NCI-H128 (cell line): ENCODE results near the gene MEIS1.

Experiments used
- DNase-seq: peaks from one replicate; lab custom pipeline; 2025; ENCODE audit not compliant: unreplicated experiment; lab: John Stamatoyannopoulos, UW

Gene MEIS1

DNA sequence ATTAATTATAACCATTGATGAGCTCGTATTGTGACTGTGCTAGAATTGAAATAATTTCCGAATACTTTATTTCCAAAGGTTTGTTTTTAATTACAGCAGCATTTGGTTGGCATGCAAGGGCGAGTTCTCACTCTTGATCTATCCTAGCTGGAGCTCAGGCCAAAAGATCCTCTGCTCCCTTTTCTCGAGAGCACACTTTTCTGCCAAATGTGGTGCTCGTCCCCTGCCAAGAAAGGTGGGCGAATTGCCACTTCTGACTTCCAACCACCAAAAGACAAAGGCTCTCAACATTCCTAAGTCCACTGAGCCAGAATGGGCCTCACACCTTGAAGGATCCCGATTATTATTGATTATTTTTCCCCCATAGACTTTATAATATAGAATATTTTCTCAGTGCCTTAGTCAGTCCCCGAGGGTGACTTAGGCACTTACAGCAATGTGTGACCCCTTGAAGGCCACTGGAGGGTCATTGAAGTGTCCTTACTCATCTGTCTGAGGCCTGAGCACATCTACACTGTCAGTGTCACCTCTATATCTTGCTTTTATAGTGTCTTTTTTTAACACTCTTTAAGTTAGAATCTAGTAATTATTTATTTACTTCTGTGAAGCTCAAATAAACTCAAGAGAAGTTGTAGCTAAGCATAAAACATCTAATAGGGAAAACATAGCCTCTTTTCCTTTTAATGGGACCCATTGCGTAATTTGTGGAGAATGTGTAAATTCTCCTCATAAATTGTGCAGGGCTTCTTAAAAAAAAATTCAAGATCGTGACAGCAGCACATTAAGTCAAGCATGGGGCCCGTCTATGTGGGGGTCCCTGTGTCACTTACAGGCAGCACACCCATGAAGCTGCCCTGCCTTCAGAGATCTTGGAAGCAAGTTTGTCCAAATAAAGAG lies 98.3 kb downstream of the MEIS1 start:
- DNase-seq: no peak

DNA sequence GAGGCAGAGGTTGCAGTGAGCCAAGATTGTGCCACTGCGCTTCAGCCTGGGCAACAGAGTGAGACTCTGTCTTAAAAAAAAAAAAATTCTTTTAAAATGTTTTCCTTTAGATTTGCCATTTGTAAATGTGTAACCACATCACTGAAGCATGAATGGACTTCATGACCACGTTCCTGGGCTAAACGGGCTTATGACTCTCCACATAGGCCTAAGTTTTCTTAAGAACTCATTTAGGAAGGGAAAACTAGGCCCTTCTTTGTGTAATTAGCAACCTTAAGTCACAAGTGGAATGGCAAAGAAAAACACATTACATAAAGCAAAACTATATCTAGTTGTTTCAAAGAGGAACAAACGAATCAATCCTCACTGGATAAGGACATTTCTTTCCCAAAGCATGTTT lies 99.5 kb downstream of the MEIS1 start:
- no peak for DNase-seq

DNA sequence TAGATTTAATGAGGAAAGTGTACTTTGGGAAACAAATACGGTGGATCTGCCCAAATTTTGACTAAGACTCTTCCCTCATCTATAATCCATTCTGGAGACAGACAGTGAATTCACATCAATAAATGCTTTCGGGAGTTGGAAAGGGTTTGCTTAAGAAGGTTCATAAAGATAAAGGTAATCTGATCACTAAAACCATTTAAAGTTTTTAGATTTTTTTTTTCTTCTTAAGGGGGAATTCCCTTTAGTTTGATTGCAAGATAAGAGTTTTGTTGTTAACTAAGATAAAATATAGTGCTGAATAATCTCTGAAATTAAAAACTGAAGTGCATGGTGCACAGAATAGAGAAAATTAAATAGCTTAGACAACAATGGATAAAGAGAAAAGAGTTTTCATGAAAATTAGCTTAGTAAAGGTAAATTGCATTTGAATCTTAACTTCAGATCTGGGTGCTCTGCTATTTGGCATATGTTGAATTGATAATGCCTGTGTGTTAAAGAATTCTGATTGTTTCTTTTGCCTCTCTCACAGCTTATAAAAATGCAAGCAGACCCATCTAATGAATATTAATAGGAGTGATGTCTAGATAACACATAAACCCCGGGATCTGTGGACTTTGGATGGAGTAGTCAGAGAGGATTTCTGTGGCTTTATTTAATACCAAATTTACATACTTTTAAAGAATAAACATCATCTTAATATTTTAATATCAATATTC lies 100.8 kb downstream of the MEIS1 start:
- DNase-seq: no peak

DNA sequence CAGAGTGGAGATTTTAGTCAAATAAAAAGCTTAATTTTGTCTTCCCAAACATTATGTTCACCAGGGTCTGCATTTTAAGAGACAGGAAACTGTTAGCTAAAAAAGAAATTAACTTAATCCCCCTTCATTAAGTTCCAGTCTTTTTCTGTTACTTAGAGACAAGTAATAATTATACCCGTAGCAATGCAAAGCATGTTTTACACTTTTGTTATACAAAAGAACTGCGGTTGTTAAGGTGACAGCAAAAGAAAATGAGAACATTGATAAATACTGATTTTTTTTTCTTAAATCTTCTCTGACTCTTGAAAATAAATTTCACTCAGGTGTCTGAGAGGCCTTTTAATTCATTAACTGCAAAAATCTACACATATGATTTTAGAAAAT lies 101.4 kb downstream of the MEIS1 start:
- no peak for DNase-seq

- DNase-seq: no peak
Measured at GRCh38 chr2:66536997-66537396, 102.1 kb downstream of the MEIS1 start.

- no peak for DNase-seq
Measured at GRCh38 chr2:66538291-66538690, 103.4 kb downstream of the MEIS1 start.

DNA sequence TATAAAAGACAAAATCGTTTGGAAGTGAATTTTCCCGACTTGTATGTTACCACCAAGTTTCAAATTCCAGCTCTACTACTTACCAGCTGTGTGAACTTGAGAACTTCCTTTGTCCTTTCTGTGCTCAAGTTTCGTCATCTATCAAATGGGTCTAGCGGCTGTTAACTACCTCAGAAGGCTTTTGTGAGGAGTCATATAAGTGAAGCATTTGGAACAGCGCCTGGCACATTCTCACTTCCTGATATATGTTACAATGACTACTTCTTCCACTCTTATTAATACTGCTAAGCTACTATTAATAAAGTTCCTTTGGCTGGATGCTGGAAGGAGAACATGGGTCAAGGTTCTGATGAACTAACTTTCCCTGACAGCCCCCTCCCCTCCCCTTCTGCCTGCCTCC lies 104.5 kb downstream of the MEIS1 start:
- no peak for DNase-seq

GRCh38 chr2:66541646-66542045 lies 106.7 kb downstream of the MEIS1 start:
- no peak for DNase-seq

DNA sequence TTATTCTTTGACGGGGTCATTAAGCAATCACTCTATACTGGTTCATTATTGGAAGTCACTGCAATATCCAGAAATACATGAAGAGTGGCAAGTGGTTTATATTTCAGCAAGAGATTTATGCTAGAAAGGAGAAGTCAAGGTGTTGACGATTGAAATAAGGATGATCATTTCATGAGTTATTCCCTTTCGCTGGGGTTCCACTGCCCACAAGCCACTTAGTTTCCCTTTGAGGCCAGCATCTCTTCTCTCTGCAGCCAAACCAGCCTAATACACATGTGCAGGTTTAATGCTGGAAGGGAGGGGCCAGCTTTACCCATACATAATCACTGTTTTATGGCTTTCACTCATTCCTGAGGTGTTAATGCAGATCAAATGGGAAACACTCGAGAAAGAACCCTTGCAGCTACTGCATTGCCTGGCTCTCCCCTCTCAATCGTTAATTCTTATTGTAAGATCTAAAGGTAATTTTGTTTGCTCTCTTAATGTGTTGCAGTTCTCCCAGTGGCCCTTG lies 108.4 kb downstream of the MEIS1 start:
- DNase-seq: no peak

DNA sequence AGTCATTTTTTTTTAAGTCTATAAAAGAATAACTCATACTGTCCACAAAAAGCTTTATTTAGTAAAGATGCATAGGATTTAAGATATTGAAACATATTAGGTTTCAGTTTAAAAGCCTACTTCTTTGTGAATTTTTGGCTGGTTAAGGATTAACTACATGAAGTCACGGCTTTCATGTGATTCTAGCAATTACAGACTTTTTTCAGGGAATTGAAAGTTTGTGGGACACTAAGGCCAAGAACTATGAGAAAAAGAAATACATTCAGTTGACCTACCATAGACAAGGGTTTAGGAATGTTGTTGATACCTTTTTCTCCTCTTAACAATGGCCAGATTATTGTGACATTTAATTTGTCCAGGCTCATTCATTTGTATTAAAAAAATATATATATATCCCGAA lies 109.3 kb downstream of the MEIS1 start:
- no peak for DNase-seq

DNA sequence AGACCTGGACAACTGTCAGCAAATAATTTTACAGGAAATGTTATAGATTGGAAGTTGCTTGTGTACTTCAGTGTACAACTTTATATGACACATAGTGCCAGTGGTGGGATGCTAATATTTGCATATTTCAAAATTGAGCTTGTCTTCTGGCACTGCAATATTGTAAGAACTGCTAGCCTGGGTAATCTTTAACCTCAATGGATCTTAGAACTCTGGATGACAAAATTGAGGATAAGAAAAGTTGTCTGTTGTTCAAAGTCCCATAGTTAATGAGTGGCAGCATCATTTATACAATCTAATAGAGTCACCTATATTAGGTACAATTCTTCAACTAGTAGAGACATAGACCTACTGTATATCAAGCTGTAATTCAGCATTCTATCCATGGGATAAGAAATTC lies 110.3 kb downstream of the MEIS1 start:
- no peak for DNase-seq

DNA sequence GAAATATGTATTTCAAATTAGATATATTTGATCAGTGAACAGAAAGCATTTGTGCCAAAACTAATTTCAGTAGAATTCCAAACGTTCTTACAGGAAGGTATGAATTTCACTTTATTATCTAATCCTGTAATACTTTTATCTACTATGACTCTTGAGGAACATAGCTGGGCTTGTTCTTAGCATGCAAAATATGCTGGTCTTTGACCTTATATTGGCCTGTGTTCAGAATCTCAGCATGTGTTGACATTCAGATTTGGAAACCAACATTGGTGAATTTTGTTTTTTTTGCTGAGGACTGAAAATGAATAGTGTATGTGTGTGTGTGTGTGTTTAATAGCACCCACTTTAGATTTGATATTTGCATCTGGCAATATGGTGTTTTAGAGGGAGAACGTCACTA lies 112.2 kb downstream of the MEIS1 start:
- DNase-seq: no peak

GRCh38 chr2:66547887-66548286 lies 113.0 kb downstream of the MEIS1 start:
- DNase-seq: no peak

DNA sequence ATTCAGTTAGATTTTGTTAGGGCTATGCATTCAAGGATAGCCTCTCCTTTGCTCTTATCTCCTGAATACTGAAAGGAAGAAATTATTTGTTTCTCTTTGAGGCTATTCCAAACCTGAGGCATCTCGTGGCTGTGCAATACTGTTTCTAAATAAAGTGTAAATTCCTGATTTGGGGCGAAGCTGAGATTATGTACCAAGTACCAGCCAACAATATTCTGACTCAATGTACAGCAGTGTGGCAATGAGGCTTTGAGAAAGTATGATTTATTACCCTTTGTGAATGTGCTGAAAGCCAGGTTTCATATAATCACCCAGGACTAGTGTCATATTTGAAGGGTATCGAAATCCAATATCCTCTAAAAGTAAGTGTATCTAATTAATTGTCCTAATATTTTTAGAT lies 113.5 kb downstream of the MEIS1 start:
- no peak for DNase-seq

GRCh38 chr2:66550826-66551225 lies 115.9 kb downstream of the MEIS1 start:
- DNase-seq: no peak

GRCh38 chr2:66553370-66553769 lies 118.4 kb downstream of the MEIS1 start:
- no peak for DNase-seq

GRCh38 chr2:66555091-66555490 lies 120.2 kb downstream of the MEIS1 start:
- DNase-seq: no peak

DNA sequence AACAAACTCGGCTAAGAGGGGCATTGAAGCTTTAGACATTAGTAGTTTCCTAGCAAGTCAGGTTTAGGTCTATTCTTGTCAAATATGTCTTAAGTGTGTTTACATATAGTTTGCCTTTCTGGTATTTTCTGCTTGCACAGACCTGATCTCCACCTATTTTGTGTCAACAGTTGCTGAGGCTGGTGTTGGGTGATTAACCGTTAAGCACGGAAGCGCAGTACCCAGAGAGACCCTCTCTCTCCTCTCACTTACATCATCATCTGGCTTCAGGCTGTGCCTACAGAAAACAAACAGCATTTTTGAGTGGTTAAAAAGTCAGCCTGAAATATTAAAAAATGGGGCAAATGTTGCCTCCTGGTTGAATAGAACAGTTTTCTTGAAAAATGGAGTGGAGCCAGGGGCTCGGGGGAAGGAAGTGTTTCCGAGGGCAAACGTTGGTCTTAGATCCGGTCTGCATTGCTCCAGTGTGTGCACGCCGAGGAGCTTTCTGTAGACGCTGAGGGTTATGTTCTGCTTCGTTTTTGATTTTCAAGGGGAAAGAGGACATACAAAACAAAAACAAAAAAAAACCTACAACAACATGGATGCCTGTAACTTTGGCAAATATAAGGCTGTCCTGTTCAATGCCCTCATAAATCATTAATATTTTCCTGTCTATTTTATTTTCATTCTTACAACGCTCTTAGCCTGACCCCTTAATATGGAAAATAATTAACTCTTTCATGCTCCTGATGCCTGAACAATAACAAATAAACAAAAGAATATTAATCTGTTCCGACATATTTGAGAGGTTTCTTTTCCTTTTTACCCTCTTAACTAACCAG lies 120.8 kb downstream of the MEIS1 start:
- no peak for DNase-seq

GRCh38 chr2:66559672-66560071 lies 124.7 kb downstream of the MEIS1 start:
- no peak for DNase-seq

DNA sequence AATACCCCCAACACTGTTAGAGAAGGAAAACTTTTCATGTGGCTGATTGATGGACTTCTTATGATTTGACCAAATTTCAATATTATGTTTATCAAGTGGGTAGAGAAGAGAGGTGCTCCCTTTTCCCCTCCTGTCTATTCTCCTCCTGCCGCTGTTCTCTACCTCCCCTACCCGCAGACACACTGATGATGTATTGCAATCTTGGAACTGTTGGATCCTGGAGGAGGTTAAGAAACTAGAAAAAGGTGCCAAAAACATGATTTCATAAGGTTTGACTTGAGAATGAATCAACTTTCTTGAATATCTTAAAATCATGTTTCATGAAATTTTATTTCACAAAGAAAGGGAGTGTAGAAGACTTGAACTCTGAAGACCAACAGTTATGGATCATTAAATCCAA lies 125.8 kb downstream of the MEIS1 start:
- no peak for DNase-seq

DNA sequence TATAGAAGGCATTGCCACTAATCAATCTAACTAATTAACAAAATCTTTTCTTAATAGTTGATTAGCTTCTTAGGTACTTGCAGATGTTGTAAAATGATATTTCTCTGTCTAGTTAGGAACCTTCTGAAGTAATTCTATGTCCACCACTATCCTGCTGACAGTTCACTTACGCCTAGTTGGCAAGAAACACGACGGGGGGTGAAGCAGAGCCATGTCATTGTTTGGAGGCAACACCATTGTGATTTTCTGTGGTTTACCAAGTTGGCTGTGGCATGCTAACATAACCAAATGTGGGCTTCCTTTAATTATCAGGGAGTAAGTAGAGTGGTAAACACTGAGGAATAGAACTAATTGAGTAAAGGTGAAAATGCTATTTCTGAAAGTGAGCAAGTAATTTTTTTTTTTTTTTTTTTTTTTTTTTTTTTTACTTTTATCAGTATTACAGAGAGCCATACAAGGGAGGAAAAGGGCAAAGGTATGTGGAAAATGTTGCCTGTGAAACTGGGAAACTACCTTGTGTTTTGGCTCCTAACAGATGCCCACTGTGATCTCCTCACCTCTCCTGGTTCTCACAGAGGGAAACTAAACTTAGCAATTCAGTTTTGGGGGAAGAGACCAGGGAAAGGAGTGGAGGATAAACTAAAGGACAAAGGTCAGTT lies 126.8 kb downstream of the MEIS1 start:
- no peak for DNase-seq
